GM18951 (cell line): Measurements from ENCODE around the gene FCN2.

Source experiments
- POLR2A ChIP-seq: IDR thresholded peaks from 4 replicates; pipeline ENCODE4 v1.6.1; 2011; ENCODE audit warnings: mild to moderate bottlenecking; ENCODE audit not compliant: insufficient read length, insufficient read depth; ENCODE audit errors: extremely low read depth
- in situ Hi-C: fragments of 300-500 bp; cut with MboI; formaldehyde crosslinking; loops from one replicate; pipeline ENCODE4 v1.12.0; 2022; ENCODE audit warnings: low sequenced_read_pairs, mixed read lengths, inconsistent platforms; ENCODE audit not compliant: unreplicated experiment

FCN2 gene

DNA sequence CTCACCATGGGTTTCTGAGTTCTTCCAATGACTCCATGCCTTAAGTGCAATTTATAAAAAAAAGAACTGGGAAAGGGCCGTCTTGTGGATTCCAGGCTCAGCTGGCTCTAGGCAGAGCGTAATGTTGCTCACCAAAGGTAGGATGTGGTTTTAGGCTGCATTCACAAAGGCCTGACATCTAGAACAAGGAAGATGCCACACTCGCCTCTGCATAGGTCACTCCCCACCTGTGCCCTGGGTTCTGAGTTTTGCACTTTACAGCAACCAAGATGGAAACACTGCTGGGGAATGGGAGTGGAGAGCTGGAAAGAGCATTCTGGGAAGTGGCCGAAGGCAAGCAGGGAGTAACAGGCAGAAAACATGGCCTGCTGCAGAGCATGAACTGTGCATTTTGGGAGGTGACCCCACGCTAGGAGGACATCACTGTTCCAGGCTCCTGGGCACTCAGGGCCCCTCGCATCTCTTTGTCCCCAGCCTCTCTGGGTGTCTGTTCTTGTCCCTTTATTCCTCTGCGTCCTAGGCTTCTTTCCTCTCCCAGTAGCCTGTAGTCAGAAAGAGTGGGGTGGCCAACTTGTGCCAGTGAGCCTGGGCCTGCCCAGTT lies 12.3 kb downstream of the FCN2 start:
- in situ Hi-C loops, result no loop called here
- no peak for TF ChIP-seq POLR2A

DNA sequence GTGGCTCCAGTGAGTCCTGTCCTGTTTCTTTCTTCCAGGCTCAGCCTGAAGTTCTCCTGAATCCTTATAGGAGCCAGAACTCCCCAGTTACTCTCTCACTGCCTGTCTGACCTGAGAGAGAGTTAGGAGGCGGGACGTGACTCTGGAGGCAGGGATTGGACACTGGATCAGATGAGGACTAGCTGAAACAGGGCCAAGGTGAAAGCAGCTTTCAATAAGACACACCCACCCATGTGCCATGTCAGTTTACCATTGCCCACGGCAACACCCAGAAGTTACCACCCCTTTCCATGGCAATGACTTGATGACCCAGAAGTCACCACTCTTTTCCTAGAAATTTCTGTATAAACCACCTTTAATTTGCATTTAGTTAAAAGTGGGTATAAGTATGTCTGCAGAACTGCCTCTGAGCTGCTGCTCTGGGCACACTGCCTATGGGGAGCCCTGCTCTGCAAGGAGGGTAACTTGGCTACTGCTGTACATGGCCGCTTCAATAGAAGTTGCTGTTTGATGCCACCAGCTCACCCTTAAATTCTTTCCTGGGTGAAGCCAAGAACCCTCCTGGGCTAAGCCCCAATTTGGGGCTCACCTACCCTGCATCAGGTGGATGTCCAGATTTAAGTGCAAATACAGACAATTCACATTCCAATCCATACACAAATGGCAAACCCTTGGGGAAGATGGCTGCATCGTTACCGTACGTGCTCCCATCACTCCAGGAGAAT lies 13.7 kb downstream of the FCN2 start:
- no peak for TF ChIP-seq POLR2A
- in situ Hi-C loops, result no loop called here

DNA sequence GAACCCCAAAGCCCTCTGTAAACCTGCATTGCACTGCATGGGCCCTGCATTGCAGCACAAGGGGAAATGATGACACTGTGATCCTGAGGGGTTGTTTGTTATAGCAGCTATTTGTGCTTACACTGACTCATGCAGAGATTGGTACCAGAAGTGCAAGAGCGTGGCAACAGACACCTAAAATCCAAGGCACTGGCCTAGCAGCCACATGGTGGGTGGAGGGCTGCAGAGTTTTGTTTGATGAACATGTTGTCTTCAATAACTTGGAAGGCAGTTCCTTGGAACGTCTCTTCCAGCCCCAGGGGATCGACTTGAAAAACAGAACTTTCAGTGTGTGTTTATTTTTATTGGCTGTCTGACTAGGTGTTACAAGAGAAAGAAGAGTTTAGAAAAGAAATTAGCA lies 14.5 kb downstream of the FCN2 start:
- in situ Hi-C loops, result no loop called here
- TF ChIP-seq POLR2A, result no peak

DNA sequence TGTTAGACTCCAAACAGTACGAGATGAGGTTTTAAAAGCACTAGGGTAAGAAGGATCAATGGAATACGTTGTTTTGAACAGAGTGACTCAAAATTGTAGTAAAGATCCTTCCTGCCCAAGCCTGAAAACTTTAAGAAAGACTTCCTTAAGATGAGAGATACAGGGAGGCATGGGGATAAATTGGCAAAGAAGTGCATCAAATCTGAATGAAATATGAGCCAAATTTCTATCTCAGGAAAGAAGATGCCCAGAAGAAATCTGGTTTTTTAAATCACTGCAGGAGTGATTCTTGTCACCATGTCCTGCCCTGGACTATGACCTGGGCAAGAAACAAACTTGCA lies 14.9 kb downstream of the FCN2 start:
- TF ChIP-seq POLR2A, result no peak
- in situ Hi-C loops, result no loop called here

DNA sequence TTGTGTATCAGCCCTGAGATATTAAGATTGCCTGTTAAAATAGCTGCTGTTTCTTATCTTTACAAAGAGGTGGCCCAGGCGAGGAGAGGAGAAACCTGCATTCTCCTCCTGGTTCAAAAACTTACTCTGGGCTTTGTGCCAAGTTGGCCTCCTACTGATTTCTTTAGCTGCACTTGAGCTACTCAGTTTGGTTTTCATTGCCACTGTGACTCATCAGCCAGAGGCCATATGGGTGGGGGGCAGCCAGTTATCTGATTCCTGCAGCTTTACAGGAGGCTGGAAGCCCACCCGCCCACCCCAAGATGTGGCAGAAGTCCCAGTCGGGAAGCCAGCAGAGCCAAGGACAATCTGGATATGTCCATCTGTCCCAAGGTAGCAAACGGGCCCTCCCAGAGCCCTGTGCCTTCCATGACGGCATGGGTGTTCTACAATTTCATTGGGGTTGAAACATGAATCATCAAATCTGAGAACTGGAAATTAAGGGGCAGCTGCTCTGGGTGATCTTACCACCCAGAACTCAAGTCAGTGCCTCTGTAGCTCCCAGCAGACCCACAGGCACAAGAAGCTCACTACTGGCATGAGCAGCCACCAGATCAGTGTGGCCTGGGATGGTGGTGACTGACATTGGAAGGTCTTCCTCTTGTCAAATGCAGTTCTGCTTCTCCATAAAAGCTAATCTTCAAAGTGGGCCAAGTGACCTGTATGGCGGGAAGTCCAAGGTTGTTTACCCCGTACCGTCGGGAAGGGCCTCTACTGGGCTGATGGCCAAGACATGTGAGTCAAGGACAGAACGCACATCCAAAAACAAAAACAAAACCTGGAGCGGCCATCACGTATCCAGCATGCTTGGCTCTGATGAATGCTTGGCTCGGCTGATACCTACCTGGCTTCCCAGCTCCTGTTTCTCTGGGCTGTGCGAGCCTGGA lies 15.6 kb downstream of the FCN2 start:
- in situ Hi-C loops, result no loop called here
- no peak for TF ChIP-seq POLR2A

DNA sequence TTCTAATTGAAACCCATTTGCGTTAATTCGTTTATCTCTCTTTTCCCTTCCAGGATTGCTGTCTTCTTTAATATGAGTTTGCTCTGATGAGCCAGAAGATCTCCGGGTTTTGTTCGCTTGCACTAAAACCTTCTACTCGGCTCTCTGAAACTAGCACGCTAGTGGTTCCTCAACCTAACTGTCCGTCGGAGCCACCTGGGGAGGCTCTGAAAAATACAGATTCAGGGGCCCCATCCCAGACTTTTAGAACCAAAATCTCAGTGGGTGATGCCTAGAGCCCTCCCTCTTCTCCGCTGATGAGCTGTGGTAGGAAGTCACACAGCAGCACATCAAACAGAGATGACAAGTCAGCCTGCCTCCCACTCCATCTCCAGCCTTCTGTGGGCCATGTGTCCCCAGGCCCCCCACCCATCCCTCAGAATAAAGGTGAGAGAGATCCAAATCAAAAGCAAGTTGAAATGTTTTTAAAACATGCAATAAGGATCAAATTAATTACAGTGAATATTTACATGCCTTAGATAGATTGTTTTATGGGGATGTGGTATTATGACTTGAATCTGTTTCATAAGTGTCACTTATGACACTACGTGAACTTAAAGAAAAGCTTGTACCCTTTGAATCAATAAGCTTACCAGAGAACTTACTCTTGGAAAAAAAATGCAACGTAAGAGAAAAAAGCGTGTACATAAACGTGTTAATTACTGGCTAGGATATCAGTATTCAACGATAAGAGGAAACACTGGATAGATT lies 16.4 kb downstream of the FCN2 start:
- in situ Hi-C loops, result no loop called here
- TF ChIP-seq POLR2A, result no peak

DNA sequence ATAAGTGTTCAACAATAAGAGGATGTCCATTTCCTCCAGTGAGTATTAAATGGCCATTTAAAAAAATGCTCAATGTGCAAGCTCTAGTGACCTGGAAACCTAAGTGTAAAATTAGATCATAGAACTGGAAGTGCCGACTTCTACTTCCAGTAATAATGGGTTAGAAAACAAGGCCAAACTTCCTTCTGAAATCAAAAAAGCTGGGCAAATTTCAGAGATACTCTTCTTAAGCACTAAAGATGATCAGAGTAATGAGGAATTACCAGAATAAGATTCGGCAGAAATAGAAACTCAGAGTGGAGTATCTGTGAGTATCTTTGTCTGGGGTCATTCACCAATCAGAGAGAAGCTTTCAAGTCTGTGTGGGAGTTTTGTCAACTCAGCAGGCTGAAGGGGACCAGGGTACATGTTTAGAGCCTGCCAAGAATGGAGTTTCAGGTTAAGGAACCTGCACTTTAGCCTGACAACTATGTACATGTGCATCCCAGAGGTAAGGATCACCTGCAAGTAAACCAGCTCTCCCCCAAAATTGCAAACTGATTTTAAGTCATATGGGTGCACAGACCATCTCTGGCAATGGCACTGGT lies 17.1 kb downstream of the FCN2 start:
- no peak for TF ChIP-seq POLR2A
- in situ Hi-C loops, result no loop called here

DNA sequence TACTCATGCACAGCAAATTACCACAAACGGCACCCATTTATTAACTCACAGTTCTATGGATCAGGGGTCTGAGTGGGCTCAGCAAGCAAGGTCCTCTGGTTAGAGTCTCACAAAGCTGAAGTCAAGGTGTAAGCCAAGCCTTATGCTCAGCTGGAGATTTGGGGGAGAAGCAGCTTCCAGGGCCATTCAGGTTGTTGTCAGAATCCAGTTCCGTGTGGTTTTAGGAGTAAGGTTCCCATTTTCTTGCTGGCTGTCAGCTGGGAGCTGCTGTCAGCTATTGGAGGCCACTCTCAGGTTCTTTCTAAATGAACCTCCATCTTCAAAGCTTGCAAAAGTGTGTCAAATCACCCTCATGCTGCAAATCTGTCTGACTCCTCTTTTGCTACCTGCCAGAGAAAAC lies 17.7 kb downstream of the FCN2 start:
- in situ Hi-C loops, result no loop called here
- TF ChIP-seq POLR2A, result no peak

DNA sequence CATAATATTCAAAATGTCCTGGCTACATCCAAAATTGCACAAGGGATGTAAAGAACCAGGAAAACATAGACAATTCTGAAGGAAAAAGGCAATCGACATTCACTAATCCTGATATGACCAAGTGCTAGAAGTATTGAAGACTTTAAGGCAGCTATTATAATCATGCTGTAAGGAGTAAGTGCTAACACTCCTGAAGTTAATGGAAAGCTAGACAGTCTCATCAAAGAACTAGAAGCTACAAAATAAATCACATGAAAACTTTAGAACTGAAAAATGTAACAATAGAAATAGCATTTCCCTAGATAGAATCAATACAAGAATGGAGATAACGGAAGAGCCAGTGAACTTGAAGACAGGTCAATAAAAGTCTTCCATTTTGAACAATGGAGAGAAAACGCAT lies 18.6 kb downstream of the FCN2 start:
- TF ChIP-seq POLR2A, result no peak
- in situ Hi-C loops, result no loop called here

DNA sequence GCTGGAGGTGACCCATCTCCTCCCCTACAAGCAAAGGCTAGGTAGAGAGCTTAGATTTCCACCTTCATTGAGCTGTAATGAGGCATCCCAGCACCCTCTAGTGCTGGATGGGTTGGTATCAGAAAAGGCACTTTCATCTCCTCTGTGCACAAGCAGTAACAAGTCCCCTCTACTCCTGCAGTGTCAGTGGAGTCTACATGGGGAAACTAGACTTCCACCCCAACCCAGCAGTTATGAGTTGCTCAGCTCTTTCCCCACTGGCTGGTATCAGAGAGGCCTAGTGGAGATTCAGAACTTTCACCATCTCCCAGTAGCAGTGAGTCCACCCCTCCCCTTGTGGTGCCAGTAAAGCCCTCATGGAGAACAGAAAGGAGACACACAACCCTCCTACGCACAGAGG lies 19.2 kb downstream of the FCN2 start:
- in situ Hi-C loops, result no loop called here
- no peak for TF ChIP-seq POLR2A

DNA sequence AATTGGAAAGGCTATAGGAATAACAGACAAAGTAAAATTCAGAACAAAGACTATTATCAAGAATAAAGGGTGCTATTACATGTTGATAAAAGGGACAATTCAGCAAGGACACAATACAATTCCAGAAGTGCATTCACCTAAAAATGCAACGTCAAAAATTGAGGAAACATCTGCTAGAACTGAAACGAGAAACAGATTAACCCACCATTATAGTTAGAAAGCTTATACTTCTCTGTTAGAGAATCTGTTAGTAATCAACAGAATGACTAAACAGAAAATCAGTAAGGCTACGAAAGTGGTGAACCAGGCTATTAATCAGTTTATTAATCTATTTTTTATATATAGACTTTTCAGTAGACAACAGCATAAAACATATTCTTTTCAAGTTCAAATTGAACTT lies 22.3 kb downstream of the FCN2 start:
- no peak for TF ChIP-seq POLR2A
- in situ Hi-C loops, result no loop called here

DNA sequence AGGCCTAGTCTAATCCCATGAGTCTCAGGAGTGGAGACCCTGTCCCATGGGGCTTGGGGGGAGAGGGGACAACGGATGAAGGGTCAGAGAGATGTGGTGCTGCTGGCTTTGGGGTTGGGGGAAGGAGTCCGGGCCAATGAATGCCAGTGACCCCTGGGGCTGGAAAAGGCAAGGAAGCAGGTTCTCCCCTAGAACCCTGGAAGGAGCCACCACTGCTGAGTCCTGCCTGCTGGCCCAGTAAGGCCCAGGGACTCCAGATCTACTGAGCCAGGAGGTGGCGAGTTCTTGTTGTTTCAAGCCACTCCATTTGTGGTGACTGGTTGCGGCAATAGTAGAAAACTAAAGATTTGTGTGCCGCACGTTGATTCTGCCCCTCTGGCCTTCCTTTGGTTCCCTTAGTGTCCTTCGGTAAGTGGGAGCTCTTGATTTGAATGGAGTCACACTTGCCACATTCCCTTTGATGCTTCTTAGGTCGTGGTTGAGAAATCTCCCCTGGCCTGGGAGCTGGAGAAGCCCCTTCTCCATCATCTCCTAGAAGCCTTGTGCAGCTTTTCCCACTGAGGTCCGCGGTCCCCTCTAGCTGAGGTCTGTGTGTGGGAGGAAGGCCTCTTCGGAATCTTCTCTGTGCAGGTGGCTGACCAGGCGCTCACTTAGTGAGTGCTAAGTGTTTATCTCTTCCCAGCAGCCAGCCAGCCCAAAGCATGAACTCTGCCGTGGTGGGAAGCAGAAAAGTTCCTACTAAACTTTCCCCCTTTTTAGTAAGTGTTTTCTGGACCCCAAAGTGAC lies 28.1 kb downstream of the FCN2 start:
- no peak for TF ChIP-seq POLR2A
- in situ Hi-C loops, result no loop called here
